ENCODE measurements around the gene HNRNPDL. TPM values are rescaled to one million over a fixed set of nuclear protein-coding genes. Genes with fewer than 3 reads are reported as not detected.

The HNRNPDL gene
- total RNA-seq, 1 donor, result 143 TPM

- Histone ChIP-seq H3K27me3 (ENCODE audit: insufficient read depth, low read length) (no peaks in the 10 kb centered on the region), H3K79me2 (ENCODE audit: insufficient read depth, low read length) (peaks cover 1% of the 10 kb centered on the region), H3K4me2 (ENCODE audit: insufficient read depth, low read length) (no peak overlapping the region), H3K9me3 (ENCODE audit: low read depth, low read length) (no peaks in the 10 kb centered on the region), H3K4me3 (ENCODE audit: insufficient read depth, low read length) (no peak overlapping the region), H3K4me1 (ENCODE audit: insufficient read depth, low read length) (no peaks in the 10 kb centered on the region), H3K36me3 (ENCODE audit: insufficient read depth, low read length) (no peaks in the 10 kb centered on the region), H2AFZ (ENCODE audit: low read length) (no peak overlapping the region), H3K27ac (ENCODE audit: low read depth, low read length) (no peak overlapping the region), H4K20me1 (ENCODE audit: insufficient read depth, low read length) (no peaks in the 10 kb centered on the region)
- TF ChIP-seq CTCF (IDR thresholded peaks at IDR 0.05; ENCODE audit: extremely low read depth, low read depth, low read length), result no peak
- DNase-seq (ENCODE audit: insufficient read length, low spot score, missing footprints), result no peak
These were observed 47.5 kb downstream of the HNRNPDL start for GRCh38 chr4:82382751-82383150.

- H3K36me3 ChIP-seq (ENCODE audit: insufficient read depth, low read length), result no peaks in the 10 kb centered on the region
- no peak for TF ChIP-seq CTCF (IDR thresholded peaks at IDR 0.05; ENCODE audit: extremely low read depth, low read depth, low read length)
These were observed 48.5 kb downstream of the HNRNPDL start for GRCh38 chr4:82381661-82382296.

GRCh38 chr4:82381235-82381634, 49.0 kb downstream of the HNRNPDL start:
- no peaks in the 10 kb centered on the region for H3K36me3 ChIP-seq (ENCODE audit: insufficient read depth, low read length)
- no peaks in the 10 kb centered on the region for H3K9me3 ChIP-seq (ENCODE audit: low read depth, low read length)
- no peaks in the 10 kb centered on the region for H4K20me1 ChIP-seq (ENCODE audit: insufficient read depth, low read length)
- no peaks in the 10 kb centered on the region for H3K4me1 ChIP-seq (ENCODE audit: insufficient read depth, low read length)
- TF ChIP-seq CTCF (IDR thresholded peaks at IDR 0.05; ENCODE audit: extremely low read depth, low read depth, low read length), result no peak
- no peaks in the 10 kb centered on the region for H3K27me3 ChIP-seq (ENCODE audit: insufficient read depth, low read length)
- peaks cover 7% of the 10 kb centered on the region for H3K79me2 ChIP-seq (ENCODE audit: insufficient read depth, low read length)
- no peak overlapping the region for H3K4me2 ChIP-seq (ENCODE audit: insufficient read depth, low read length)
- no peak for DNase-seq (ENCODE audit: insufficient read length, low spot score, missing footprints)
- H3K27ac ChIP-seq (ENCODE audit: low read depth, low read length), result no peak overlapping the region
- no peak overlapping the region for H2AFZ ChIP-seq (ENCODE audit: low read length)
- no peak overlapping the region for H3K4me3 ChIP-seq (ENCODE audit: insufficient read depth, low read length)

More at GRCh38 chr4:82381661-82382296, 48.5 kb downstream of the HNRNPDL start:
- H3K9me3 ChIP-seq (ENCODE audit: low read depth, low read length), result no peaks in the 10 kb centered on the region
- no peak overlapping the region for H3K27ac ChIP-seq (ENCODE audit: low read depth, low read length)
- H2AFZ ChIP-seq (ENCODE audit: low read length), result no peak overlapping the region
- H3K27me3 ChIP-seq (ENCODE audit: insufficient read depth, low read length), result no peaks in the 10 kb centered on the region
- no peak overlapping the region for H3K4me2 ChIP-seq (ENCODE audit: insufficient read depth, low read length)
- peaks cover 3% of the 10 kb centered on the region for H3K79me2 ChIP-seq (ENCODE audit: insufficient read depth, low read length)
- no peaks in the 10 kb centered on the region for H3K4me1 ChIP-seq (ENCODE audit: insufficient read depth, low read length)
- no peak for DNase-seq (ENCODE audit: insufficient read length, low spot score, missing footprints)
- no peak overlapping the region for H3K4me3 ChIP-seq (ENCODE audit: insufficient read depth, low read length)
- no peaks in the 10 kb centered on the region for H4K20me1 ChIP-seq (ENCODE audit: insufficient read depth, low read length)

GRCh38 chr4:82380831-82381230, 49.4 kb downstream of the HNRNPDL start:
- Histone ChIP-seq H3K27ac (ENCODE audit: low read depth, low read length) (no peak overlapping the region), H3K4me1 (ENCODE audit: insufficient read depth, low read length) (no peaks in the 10 kb centered on the region), H3K27me3 (ENCODE audit: insufficient read depth, low read length) (no peaks in the 10 kb centered on the region), H3K4me2 (ENCODE audit: insufficient read depth, low read length) (no peak overlapping the region), H3K79me2 (ENCODE audit: insufficient read depth, low read length) (peaks cover 11% of the 10 kb centered on the region), H3K4me3 (ENCODE audit: insufficient read depth, low read length) (no peak overlapping the region), H3K9me3 (ENCODE audit: low read depth, low read length) (no peaks in the 10 kb centered on the region), H2AFZ (ENCODE audit: low read length) (no peak overlapping the region), H3K36me3 (ENCODE audit: insufficient read depth, low read length) (no peaks in the 10 kb centered on the region), H4K20me1 (ENCODE audit: insufficient read depth, low read length) (no peaks in the 10 kb centered on the region)
- DNase-seq (ENCODE audit: insufficient read length, low spot score, missing footprints), result no peak
- TF ChIP-seq CTCF (IDR thresholded peaks at IDR 0.05; ENCODE audit: extremely low read depth, low read depth, low read length), result no peak
